WERI-Rb-1 (cell line): ENCODE results near the gene TMIGD3.

ENCODE experiments used
- DNase-seq: peaks from one replicate; pipeline ENCODE4 v3.0.0-alpha.2; 2020
- H3K27ac ChIP-seq: fragments of 250-450 bp; sonication (Bioruptor Pico); 2 replicates; pipeline ENCODE4 v1.5.1; 2020; ENCODE audit warnings: mild to moderate bottlenecking, moderate library complexity
- H3K27me3 ChIP-seq: fragments of 250-450 bp; sonication (Bioruptor Pico); 2 replicates; pipeline ENCODE4 v1.5.1; 2021; ENCODE audit warnings: mild to moderate bottlenecking, low read depth, moderate library complexity; ENCODE audit not compliant: insufficient read depth, severe bottlenecking
- H3K36me3 ChIP-seq: fragments of 250-450 bp; sonication (Bioruptor Pico); 2 replicates; pipeline ENCODE4 v1.5.1; 2020; ENCODE audit warnings: mild to moderate bottlenecking, moderate library complexity
- H3K4me3 ChIP-seq: 2 replicates; pipeline ENCODE4 v1.5.1; 2011; ENCODE audit warnings: low read depth, mild to moderate bottlenecking, control low read depth, low read length
- H3K9me3 ChIP-seq: fragments of 250-450 bp; sonication (Bioruptor Pico); 2 replicates; pipeline ENCODE4 v1.5.1; 2021; ENCODE audit warnings: mild to moderate bottlenecking, moderate library complexity; ENCODE audit not compliant: severe bottlenecking
- TF ChIP-seq, protein P1 (sequence below): IDR thresholded peaks from 2 replicates; pipeline ENCODE4 v1.5.1; 2011; ENCODE audit warnings: low read depth, mild to moderate bottlenecking, control low read depth, inconsistent platforms, low read length

TMIGD3 gene

DNA sequence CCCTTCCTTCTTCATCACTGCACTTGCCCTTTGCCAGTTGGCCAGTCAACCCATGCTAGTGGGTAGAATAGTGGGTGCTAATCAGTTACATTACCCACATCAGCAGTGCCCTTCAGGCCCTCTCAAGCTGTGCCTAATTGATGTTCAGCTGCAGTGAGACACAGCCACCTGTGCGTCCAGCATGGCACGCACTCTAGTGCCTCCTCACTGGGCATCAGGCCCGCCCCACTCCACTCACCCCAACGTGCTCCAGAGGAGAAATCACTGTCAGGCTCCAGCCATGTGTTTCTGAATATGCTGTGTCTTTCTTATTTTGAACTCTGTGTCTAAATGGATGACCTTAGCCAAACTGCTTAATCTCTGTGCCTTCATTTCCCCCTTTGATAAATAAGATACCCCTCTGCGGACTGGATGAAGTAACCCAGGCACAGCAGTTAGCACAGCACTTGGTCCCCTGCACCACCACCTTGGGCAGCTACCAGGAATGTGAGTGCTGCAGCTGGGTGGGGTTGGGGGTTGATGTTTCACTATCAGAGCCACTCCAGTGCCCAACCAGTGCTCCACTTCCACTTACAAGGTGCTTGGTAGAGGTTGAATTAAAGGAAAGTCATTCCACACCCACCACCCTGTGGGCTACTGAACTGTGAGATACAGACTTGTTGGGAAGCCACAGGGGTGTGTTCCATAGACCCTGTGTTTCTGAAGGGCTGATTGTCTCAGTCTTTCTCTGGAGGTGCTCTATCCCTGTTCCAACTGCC lies 8.9 kb upstream of the TMIGD3 start:
- TF ChIP-seq, protein P1, sequence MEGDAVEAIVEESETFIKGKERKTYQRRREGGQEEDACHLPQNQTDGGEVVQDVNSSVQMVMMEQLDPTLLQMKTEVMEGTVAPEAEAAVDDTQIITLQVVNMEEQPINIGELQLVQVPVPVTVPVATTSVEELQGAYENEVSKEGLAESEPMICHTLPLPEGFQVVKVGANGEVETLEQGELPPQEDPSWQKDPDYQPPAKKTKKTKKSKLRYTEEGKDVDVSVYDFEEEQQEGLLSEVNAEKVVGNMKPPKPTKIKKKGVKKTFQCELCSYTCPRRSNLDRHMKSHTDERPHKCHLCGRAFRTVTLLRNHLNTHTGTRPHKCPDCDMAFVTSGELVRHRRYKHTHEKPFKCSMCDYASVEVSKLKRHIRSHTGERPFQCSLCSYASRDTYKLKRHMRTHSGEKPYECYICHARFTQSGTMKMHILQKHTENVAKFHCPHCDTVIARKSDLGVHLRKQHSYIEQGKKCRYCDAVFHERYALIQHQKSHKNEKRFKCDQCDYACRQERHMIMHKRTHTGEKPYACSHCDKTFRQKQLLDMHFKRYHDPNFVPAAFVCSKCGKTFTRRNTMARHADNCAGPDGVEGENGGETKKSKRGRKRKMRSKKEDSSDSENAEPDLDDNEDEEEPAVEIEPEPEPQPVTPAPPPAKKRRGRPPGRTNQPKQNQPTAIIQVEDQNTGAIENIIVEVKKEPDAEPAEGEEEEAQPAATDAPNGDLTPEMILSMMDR = no peak
- no peak for DNase-seq

DNA sequence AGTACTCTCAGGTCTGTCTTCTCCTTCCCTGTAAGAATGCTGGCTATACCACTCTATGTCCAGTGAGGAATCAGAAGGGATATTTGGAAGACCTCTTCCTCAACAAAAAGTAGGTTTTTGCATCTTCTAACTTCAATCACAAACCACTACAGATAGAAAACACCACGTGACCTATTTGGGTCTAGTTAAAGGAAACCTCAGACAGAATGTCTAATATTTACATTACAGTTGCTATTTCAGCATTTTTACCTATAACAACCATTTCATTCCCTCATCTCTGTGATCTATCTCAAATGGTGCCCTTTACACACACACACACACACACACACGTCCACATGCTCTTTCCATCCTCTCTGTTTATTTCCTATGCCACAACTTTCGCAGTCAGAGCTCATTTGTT lies 7.9 kb upstream of the TMIGD3 start:
- no peak overlapping the region for H3K4me3 ChIP-seq
- no peak overlapping the region for H3K27ac ChIP-seq
- no peaks in the 10 kb centered on the region for H3K36me3 ChIP-seq
- no peaks in the 10 kb centered on the region for H3K9me3 ChIP-seq
- no peaks in the 10 kb centered on the region for H3K27me3 ChIP-seq
- TF ChIP-seq, protein P1 = no peak
- DNase-seq = no peak

More for the DNA sequence above, 8.9 kb upstream of the TMIGD3 start:
- Histone ChIP-seq H3K9me3 (no peaks in the 10 kb centered on the region), H3K27ac (no peak overlapping the region), H3K27me3 (no peaks in the 10 kb centered on the region), H3K4me3 (no peak overlapping the region), H3K36me3 (no peaks in the 10 kb centered on the region)

DNA sequence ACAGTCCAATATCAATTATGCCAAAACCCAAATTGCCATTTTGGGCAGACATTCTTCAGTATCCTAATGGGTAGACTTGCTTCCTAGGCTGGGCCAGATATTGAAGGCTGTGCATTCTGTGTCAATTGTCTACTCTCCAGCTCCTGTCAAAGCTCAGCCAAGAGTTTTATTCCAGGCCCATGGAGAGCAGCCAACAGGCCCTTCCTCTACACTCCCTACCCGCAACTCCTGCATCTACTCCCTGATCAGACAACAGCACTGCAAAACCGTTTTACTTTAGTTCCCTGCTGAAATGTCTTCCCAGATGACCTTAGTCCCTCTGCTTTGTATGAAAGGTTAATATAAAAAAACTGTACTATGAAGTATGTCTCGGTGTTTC lies 6.6 kb upstream of the TMIGD3 start:
- H3K4me3 ChIP-seq = no peak overlapping the region
- H3K27me3 ChIP-seq = no peaks in the 10 kb centered on the region
- H3K27ac ChIP-seq = no peak overlapping the region
- no peak for DNase-seq
- TF ChIP-seq, protein P1 = no peak
- no peaks in the 10 kb centered on the region for H3K36me3 ChIP-seq
- H3K9me3 ChIP-seq = no peaks in the 10 kb centered on the region

DNA sequence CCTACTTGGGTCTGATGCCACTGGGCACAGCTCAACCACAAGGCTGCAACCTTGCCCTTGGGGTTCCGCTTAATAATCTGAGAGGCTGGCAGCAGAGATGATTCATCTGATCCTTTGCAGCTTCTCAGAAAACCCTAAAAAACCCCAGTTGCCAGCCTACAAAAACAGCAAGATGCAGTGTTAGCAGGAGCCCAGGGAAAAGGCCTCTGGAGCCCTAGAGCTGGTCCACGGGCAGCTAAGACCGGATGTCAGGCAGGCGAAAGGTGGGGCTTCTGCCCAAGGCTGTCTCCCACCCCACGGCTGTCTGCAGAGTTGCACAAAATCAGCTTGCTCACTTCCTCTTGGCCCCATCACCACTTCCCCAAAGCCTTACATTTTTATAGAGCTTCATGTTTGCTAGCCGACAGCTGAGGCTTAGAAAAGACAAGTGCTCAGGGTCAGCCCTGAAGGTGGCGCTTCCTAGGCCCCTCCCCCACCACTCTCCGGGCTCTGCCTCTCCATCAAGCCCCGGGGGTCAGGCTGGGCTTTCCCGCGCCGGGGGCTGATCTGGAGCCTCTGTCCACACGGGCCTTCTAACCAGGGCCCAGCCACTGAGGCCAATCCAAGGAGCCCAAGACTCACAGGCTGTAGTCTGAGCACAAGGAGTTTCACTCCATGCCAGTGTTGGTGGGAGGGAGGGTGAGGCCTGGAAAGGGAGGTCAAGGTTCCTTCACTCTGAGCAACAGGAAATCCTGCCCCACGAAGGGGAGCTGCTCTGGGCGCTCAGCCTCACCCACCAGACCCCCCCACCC lies 4.2 kb upstream of the TMIGD3 start:
- Histone ChIP-seq H3K36me3 (no peaks in the 10 kb centered on the region), H3K9me3 (no peaks in the 10 kb centered on the region), H3K27me3 (no peaks in the 10 kb centered on the region), H3K4me3 (peak overlapping the region; percentile 55), H3K27ac (peak overlapping the region; percentile 87)
- DNase-seq = peak; percentile 85
- TF ChIP-seq, protein P1 = peak; percentile 54; the same call in 1 of the 2 replicates

DNA sequence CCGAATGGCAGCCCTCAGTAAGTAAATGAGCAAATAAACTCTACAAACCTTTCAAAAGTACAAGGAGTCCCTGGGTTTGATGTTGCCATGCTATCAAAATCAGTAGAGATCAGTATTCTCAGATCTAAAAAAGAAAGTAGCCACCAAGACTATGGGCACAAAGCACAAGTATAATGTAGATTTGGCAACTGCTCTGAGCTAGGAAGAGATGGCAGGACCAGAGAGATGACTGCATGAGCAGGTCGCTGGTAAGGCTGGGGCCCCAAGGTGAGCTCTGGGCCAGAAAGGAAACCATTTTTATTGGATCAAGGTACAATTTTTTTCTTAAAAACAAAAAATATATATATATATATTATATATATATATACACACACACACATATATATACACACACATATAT lies 3.1 kb upstream of the TMIGD3 start:
- H3K27me3 ChIP-seq = no peaks in the 10 kb centered on the region
- DNase-seq = no peak
- TF ChIP-seq, protein P1 = no peak
- H3K4me3 ChIP-seq = no peak overlapping the region
- no peak overlapping the region for H3K27ac ChIP-seq
- H3K36me3 ChIP-seq = no peaks in the 10 kb centered on the region
- H3K9me3 ChIP-seq = no peaks in the 10 kb centered on the region
